ENCODE measurements around the gene TSPAN3. TPM values are rescaled to one million over a fixed set of nuclear protein-coding genes. Genes with fewer than 3 reads are reported as not detected.

Gene TSPAN3
- total and polyA plus RNA-seq, 7 donors: 146 to 330 (median 210) TPM

- H3K4me3 ChIP-seq: peak overlapping the region; percentile 94
These were observed 2.3 kb downstream of the TSPAN3 start for GRCh38 chr15:77068633-77069032.

GRCh38 chr15:77067691-77068367, 3.1 kb downstream of the TSPAN3 start:
- 67 to 93% (median 75%) methylated on average over 3 of the region's 3 CpGs for WGBS, 3 donors
- no peaks in the 10 kb centered on the region for H3K36me3 ChIP-seq (ENCODE audit: insufficient read depth in 1 of 2, low read depth in 1 of 2)
- peak overlapping the region; percentile 84 for H3K27ac ChIP-seq
- intact Hi-C loops (cut with DNase I): no loop called here
- DNase-seq (no peak), ATAC-seq (no peak)
- no peak for TF ChIP-seq CTCF (IDR thresholded peaks at IDR 0.05)
- H3K9me3 ChIP-seq: no peaks in the 10 kb centered on the region
- no peaks in the 10 kb centered on the region for H3K27me3 ChIP-seq (ENCODE audit: insufficient read depth in 3 of 3, low read length in 2 of 3)
- peaks cover 59% of the 10 kb centered on the region for H3K4me1 ChIP-seq
- no peak overlapping the region for H3K4me3 ChIP-seq

More at GRCh38 chr15:77068633-77069032, 2.3 kb downstream of the TSPAN3 start:
- DNase-seq (no peak), ATAC-seq (no peak)
- Histone ChIP-seq H3K27ac (peak overlapping the region; percentile 96), H3K27me3 (ENCODE audit: insufficient read depth in 3 of 3, low read length in 2 of 3) (no peaks in the 10 kb centered on the region), H3K36me3 (ENCODE audit: insufficient read depth in 1 of 2, low read depth in 1 of 2) (no peaks in the 10 kb centered on the region), H3K4me1 (peaks cover 52% of the 10 kb centered on the region), H3K9me3 (no peaks in the 10 kb centered on the region)
- 77 to 88% (median 77%) methylated on average over 7 of the region's 7 CpGs for WGBS, 3 donors
- TF ChIP-seq CTCF (IDR thresholded peaks at IDR 0.05): no peak
- intact Hi-C loops (cut with DNase I): no loop called here

GRCh38 chr15:77066971-77067690, 3.8 kb downstream of the TSPAN3 start:
- Histone ChIP-seq H3K4me3 (no peak overlapping the region), H3K27ac (peak overlapping the region; percentile 84), H3K27me3 (ENCODE audit: insufficient read depth in 3 of 3, low read length in 2 of 3) (no peaks in the 10 kb centered on the region), H3K4me1 (peaks cover 63% of the 10 kb centered on the region), H3K9me3 (no peaks in the 10 kb centered on the region), H3K36me3 (ENCODE audit: insufficient read depth in 1 of 2, low read depth in 1 of 2) (no peaks in the 10 kb centered on the region)
- DNase-seq (no peak), ATAC-seq (no peak)
- intact Hi-C loops (cut with DNase I): no loop called here
- 40 to 61% (median 51%) methylated on average over 3 of the region's 3 CpGs for WGBS, 3 donors
- no peak for TF ChIP-seq CTCF (IDR thresholded peaks at IDR 0.05)

DNA sequence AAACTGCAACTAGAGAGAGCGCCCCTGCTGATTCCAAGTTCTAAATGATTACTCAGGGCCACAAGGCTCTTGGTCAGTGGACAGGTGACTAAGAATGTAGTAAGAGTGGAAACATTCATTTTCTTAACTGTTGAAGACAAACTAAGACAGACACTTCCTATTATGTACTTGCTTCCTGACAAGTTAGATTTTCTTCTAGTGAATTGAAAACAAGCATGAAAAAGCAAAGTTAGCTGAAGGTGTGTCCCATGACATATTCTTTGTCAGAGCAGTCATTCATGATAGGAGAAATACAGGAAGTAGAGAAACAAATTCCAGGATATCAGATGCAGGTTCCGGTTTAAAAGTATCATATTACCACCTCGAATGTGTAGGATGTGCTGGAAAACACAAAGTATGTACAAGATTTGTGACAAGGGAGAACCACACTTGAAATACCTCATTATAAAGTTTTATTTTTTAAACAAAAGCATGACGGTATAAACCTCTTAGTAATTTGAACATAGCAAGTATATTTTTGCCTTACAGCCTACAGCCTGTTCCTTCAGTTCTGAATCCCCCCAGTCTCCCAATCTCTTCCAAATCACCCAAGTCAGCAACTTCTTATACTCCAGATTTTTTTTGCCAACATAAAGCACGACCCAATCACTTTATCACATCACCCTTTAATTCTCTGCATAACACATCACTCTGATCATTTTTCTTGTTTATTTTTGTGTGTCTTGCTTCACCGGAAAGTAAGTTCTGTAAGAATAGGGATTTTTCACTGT, 6.2 kb downstream of the TSPAN3 start:
- Histone ChIP-seq H3K36me3 (ENCODE audit: insufficient read depth in 1 of 2, low read depth in 1 of 2) (no peaks in the 10 kb centered on the region), H3K9me3 (no peaks in the 10 kb centered on the region), H3K4me1 (peaks cover 81% of the 10 kb centered on the region), H3K27ac (peak overlapping the region; percentile 84), H3K27me3 (ENCODE audit: insufficient read depth in 3 of 3, low read length in 2 of 3) (no peaks in the 10 kb centered on the region), H3K4me3 (no peak overlapping the region)
- WGBS, 3 donors: 58 to 61% (median 60%) methylated on average over 6 of the region's 6 CpGs
- peak in 3 of 4 donors; percentile 47 to 58 (median 50) for ATAC-seq
- no peak for TF ChIP-seq CTCF (IDR thresholded peaks at IDR 0.05)
- no peak for DNase-seq
- intact Hi-C loops (cut with DNase I): no loop called here

Measured in psoas muscle (tissue), 8 donors.